Measurements from ENCODE around the gene C2CD2. TPM values are rescaled to one million over a fixed set of nuclear protein-coding genes. Genes with fewer than 3 reads are reported as not detected.

The C2CD2 gene
- total and polyA plus RNA-seq, 8 donors, result 18.3 to 24.1 (median 19.6) TPM

DNA sequence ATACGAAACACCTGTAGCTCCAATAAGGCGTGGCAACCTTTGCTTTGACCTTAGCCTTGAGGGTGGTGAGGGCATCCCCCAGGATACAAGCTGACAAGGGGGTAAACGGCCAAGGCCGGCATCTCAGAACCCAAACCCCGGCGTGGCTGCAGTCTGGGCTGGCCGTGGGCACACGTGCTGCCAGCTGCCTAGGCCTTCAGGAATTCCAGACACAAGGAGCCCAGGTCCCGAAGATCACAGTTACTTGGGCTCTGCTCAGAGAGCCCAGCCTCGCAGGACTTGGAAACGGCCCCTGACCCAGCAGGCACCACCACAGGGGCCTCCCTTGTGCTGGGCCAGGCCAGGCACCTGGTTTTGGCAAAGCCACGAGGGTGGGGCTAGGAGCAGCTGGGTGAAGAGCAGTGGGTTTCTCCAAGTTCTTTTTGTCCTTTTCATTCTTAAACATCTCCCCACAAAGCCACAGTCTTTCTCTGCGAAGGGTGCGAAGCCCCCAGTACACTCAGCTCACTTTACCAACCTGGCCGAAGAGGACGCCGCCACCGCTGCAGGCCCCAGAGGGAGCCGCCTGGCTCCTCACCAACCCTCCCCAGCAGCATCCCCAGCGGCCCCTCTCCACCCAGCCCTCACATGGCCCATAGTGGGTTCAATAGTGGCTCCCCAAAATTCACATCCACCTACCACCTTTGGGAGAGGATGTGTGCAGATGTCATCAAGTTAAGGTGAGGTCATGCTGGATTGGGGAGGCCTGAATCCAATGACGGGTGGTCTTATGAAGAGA lies 101.5 kb downstream of the C2CD2 start:
- ATAC-seq, result no peak
- no peak overlapping the region for H3K27ac ChIP-seq
- no peaks in the 10 kb centered on the region for H3K4me1 ChIP-seq
- peak in 2 of 4 donors; percentile 23 to 52 for DNase-seq
- H3K4me3 ChIP-seq, result no peak overlapping the region
- no peaks in the 10 kb centered on the region for H3K9me3 ChIP-seq
- H3K27me3 ChIP-seq, result no peaks in the 10 kb centered on the region
- intact Hi-C loops (cut with DNase I), result no loop called here
- TF ChIP-seq, protein P1, sequence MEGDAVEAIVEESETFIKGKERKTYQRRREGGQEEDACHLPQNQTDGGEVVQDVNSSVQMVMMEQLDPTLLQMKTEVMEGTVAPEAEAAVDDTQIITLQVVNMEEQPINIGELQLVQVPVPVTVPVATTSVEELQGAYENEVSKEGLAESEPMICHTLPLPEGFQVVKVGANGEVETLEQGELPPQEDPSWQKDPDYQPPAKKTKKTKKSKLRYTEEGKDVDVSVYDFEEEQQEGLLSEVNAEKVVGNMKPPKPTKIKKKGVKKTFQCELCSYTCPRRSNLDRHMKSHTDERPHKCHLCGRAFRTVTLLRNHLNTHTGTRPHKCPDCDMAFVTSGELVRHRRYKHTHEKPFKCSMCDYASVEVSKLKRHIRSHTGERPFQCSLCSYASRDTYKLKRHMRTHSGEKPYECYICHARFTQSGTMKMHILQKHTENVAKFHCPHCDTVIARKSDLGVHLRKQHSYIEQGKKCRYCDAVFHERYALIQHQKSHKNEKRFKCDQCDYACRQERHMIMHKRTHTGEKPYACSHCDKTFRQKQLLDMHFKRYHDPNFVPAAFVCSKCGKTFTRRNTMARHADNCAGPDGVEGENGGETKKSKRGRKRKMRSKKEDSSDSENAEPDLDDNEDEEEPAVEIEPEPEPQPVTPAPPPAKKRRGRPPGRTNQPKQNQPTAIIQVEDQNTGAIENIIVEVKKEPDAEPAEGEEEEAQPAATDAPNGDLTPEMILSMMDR (IDR thresholded peaks at IDR 0.05), result no peak
- H3K36me3 ChIP-seq, result peaks cover 0 to 66% of the 10 kb centered on the region in 2 donors

DNA sequence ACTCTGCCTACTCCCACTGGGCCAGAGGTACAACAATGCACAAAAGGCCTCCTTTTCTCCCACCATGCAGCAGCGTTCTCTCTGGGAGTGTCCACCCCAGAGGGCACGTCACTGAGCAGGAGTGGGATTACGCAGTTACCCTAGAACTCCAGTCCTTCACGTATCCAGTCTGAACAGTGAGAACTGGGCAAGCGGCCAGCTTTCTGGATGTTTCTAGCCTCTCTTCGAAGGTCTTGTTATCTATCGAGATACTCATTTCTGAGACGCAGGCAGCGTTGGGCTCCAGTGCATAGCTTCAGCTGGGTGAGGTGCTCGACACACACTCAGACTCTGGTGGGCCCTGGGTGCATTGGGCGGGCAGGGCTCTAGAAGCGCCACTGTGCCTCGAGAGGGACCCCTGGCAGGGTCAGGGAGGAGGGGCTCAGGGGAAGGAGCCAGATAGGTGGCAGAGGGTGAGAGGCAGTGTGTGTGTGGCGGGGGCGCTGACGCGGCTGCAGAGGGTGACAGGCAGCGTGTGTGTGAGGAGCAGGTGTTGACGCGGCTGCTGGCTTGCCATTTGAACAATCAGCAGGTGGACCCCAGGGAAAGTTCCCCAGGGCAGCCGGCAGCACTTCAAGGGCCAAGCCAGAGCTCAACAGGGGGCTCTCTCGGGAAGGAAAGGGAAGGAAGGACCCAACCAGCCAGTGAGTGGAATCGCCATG lies 102.6 kb downstream of the C2CD2 start:
- no peak for ATAC-seq
- Histone ChIP-seq H3K36me3 (peaks cover 0 to 66% of the 10 kb centered on the region in 2 donors), H3K27me3 (no peaks in the 10 kb centered on the region), H3K4me3 (no peak overlapping the region), H3K27ac (no peak overlapping the region), H3K9me3 (no peaks in the 10 kb centered on the region), H3K4me1 (no peaks in the 10 kb centered on the region)
- peak in 2 of 4 donors; percentile 18 to 66 for DNase-seq
- TF ChIP-seq, protein P1 (IDR thresholded peaks at IDR 0.05), result no peak
- intact Hi-C loops (cut with DNase I), result no loop called here

DNA sequence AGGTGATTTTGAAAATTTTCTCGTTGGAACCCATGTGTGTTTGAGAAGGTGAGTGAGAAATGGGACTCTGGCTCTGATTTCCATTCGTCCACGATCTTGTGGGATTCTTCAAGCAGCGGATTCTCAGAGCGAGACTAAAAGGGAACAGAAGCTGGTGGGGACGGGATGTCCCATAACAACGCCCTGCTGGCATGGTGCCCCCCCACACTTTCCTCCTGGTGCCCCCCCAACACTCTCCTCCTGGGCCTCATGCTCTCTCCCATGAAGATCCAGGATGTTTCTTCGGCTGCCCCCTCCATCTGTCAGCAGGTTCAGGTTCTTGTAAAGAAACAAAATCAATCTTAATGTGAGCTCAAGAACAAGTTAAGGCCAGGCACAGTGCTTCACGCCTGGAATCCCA lies 103.7 kb downstream of the C2CD2 start:
- peak in 1 of 4 donors; percentile 15 for DNase-seq
- no peak for ATAC-seq
- intact Hi-C loops (cut with DNase I), result no loop called here
- H3K4me3 ChIP-seq, result no peak overlapping the region
- H3K27me3 ChIP-seq, result no peaks in the 10 kb centered on the region
- TF ChIP-seq, protein P1 (IDR thresholded peaks at IDR 0.05), result no peak
- peaks cover 0 to 66% of the 10 kb centered on the region in 2 donors for H3K36me3 ChIP-seq
- no peaks in the 10 kb centered on the region for H3K4me1 ChIP-seq
- no peak overlapping the region for H3K27ac ChIP-seq
- no peaks in the 10 kb centered on the region for H3K9me3 ChIP-seq

DNA sequence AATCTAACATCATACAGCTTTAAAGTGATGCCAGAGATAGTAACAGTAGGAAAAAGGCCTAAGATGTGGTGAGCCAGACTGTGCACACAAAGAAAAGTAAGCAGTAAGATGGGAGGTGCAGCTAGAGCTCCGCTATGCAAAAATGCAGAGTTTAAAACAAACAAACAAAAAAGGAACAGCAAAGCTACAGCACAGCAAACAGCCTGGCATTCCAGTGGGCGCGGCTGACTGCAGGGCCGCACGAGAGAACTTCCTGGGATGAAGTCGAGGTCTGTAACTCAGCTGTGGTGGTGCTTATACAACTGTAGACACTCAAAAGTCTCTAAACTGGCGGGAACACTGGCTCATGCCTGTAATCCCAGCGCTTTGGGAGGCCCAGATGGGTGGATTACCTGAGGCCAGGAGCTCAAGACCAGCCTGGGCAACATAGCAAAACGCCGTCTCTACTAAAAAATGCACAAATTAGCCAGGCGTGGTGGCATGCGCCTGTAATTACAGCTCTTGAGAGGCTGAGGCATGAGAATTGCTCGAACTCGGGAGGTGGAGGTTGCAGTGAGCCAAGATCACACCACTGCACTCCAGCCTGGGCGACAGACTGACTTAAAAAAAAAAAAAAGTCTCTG lies 104.7 kb downstream of the C2CD2 start:
- no peak overlapping the region for H3K4me3 ChIP-seq
- no peaks in the 10 kb centered on the region for H3K9me3 ChIP-seq
- TF ChIP-seq, protein P1 (IDR thresholded peaks at IDR 0.05), result no peak
- H3K36me3 ChIP-seq, result peaks cover 0 to 55% of the 10 kb centered on the region in 2 donors
- intact Hi-C loops (cut with DNase I), result no loop called here
- peak in 2 of 4 donors; percentile 32 to 66 for DNase-seq
- no peaks in the 10 kb centered on the region for H3K27me3 ChIP-seq
- peak; percentile 71 for ATAC-seq
- H3K27ac ChIP-seq, result peak overlapping the region in 1 of 2 donors; percentile 26
- H3K4me1 ChIP-seq, result no peaks in the 10 kb centered on the region

DNA sequence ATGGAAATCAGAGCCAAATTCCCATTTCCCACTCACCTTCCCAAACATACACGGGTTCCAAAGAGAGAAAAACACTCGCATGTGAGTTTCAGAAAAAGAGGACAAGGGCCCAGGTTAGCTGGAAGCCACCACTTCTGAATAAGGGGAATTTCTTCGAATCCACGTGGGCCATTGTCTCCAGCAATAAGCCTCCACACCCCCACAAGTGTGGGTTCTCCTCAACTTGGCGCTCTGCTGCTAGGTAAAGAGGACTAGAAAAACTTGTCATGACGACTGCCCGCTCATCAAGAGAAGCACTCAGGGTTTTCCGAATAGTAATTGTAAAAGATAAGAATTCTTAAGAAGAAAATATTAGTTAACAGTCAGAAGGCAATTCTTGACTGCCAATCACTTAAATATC lies 105.3 kb downstream of the C2CD2 start:
- TF ChIP-seq, protein P1 (IDR thresholded peaks at IDR 0.05), result no peak
- H3K4me1 ChIP-seq, result no peaks in the 10 kb centered on the region
- ATAC-seq (peak; percentile 57), DNase-seq (peak in 1 of 4 donors; percentile 23)
- no peaks in the 10 kb centered on the region for H3K27me3 ChIP-seq
- H3K27ac ChIP-seq, result peak overlapping the region in 1 of 2 donors; percentile 26
- no peak overlapping the region for H3K4me3 ChIP-seq
- no peaks in the 10 kb centered on the region for H3K9me3 ChIP-seq
- H3K36me3 ChIP-seq, result peaks cover 0 to 53% of the 10 kb centered on the region in 2 donors
- intact Hi-C loops (cut with DNase I), result no loop called here
